ENCODE measurements around the gene CNTNAP5.

CNTNAP5 gene

GRCh38 chr2:124343827-124344498 is 318.9 kb downstream of the CNTNAP5 start:
- no peak for TF ChIP-seq CTCF (IDR thresholded peaks at IDR 0.05)

- no peak for TF ChIP-seq CTCF (IDR thresholded peaks at IDR 0.05)
Observed at GRCh38 chr2:124347209-124347608, 322.1 kb downstream of the CNTNAP5 start.

GRCh38 chr2:124353656-124354055 is 328.6 kb downstream of the CNTNAP5 start:
- no peak for TF ChIP-seq CTCF (IDR thresholded peaks at IDR 0.05)

GRCh38 chr2:124354466-124354865 is 329.4 kb downstream of the CNTNAP5 start:
- TF ChIP-seq CTCF (IDR thresholded peaks at IDR 0.05) = no peak

- TF ChIP-seq CTCF (IDR thresholded peaks at IDR 0.05) = no peak
Observed at GRCh38 chr2:124369181-124369580, 344.1 kb downstream of the CNTNAP5 start.

- TF ChIP-seq CTCF (IDR thresholded peaks at IDR 0.05) = no peak
Observed at GRCh38 chr2:124380221-124380749, 355.2 kb downstream of the CNTNAP5 start.

- no peak for TF ChIP-seq CTCF (IDR thresholded peaks at IDR 0.05)
Observed at GRCh38 chr2:124382067-124382618, 357.1 kb downstream of the CNTNAP5 start.
